Measurements from ENCODE around the gene PYDC2.

The PYDC2 gene

DNA sequence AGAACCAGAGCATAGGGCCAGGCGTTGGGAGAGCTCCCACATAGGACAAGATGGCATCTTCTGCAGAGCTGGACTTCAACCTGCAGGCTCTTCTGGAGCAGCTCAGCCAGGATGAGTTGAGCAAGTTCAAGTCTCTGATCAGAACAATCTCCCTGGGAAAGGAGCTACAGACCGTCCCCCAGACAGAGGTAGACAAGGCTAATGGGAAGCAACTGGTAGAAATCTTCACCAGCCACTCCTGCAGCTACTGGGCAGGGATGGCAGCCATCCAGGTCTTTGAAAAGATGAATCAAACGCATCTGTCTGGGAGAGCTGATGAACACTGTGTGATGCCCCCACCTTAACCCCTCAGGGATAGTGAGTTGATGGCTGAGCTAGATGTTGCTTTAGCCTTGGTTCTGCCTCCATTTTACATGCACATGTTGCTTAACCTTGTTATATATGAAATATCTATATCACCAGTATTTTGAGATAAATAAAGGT, at the start of gene PYDC2:
PYDC2 (plus strand) TSS at position 51 of the 483 bp plus-strand sequence; CDS start at position 51, 0 bp downstream.
- no peak for DNase-seq (ENCODE audit: low spot score)

DNA sequence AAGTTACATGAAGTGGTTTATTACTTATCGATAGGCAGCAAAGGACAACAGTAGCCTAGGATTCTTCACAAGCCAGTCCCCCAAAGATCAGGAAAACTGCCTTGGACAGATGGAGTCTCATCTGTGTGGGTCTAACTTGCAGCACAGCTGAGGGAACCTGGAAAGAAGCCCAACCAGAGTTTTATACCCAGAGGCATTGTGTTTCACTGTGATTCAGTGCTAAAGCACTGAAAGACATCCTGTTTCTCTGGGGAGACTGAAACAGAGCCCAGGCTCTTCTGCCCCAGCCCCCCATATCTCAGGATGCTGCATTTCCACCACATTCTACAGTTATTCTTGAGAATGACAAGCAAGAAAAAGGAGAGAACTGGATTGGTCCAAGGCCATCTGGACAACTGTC, 48.2 kb upstream of the PYDC2 start:
- DNase-seq (ENCODE audit: low spot score) = no peak

DNA sequence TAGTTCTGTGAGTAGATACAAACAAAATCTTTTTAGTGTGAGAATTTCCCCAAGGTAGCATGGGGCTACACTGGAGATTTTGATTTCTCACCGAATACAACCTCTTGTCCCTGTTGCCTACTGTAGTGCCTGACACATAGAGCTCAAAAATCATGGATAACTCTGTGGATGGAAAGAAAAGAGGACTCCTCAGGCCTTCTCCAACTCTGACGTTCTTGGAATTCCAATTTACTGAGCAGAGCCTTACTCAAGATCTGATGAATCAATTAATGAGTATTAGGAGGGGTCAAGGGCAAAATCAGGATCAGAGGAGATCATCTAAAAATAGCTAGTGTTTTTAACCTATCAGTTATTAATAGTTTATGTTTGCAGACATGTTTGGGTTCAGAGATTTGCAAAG, 46.7 kb upstream of the PYDC2 start:
- DNase-seq (ENCODE audit: low spot score) = no peak

DNA sequence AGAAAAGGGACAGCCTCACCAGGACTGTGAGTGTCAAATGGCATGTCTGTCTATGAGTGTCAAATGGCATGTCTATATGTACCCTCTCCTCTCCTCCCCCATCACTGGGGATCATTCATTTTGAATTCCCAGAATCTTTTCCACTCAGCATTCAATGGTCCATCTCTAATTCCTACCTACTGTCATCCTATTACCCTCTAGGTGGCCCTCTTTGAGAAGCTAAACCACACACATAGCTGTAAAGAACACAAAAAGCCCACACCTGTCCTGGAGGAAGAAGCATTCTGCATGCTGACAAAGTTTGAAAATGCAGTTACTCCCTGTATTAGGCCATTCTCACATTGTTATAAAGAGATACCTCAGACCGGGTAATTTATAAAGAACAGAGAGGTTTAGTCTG, 46.2 kb upstream of the PYDC2 start:
- DNase-seq (ENCODE audit: low spot score) = no peak

DNA sequence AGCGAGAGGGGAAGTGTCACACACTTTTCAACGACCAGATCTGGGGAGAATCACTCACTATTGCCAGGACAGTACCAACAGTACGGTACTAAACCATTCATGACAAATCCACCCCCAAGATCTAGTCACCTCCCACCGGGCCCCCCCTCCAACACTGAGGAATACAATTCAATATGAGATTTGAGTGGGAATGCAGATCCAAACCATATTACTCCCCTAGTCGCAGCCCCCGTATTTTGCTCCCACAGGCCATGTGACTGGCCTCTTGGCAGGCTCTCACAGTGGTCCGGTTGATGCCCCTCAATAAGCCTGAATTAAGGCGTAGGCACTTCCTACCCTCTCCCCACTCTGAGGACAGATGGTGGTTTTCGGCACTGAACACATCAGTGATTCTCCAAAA, 45.4 kb upstream of the PYDC2 start:
- DNase-seq (ENCODE audit: low spot score) = no peak

DNA sequence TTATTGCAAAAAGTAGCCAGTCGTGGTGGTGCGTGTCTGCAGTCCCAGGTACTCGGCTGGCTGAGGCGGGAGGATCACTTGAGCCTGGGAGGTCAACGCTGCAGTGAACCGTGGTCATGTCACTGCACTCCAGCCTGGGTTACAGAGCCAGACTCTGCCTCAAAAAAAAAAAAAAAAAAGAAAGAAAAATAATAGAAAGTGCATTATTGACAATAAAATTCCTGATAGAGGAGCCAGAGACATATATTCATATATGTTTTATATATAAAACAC, 43.6 kb upstream of the PYDC2 start:
- no peak for DNase-seq (ENCODE audit: low spot score)

DNA sequence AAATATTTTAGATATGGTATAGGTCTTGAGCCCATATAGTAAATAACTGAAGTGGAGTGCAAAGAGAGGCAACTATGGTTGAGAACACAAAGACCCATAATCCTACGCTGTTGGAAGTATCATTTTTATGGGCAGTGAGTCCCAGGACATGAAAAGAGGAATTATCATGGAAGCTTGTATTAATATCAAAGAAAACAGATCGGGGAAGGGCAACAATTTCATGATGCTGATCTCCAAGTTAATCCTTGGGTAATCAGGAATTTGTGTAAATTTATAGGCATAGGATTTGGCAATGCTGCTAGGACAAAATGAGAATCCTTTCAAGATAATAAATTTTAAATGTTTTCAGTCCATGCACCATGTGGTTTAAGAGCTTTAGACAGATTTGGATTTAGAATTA, 40.2 kb upstream of the PYDC2 start:
- no peak for DNase-seq (ENCODE audit: low spot score)

DNA sequence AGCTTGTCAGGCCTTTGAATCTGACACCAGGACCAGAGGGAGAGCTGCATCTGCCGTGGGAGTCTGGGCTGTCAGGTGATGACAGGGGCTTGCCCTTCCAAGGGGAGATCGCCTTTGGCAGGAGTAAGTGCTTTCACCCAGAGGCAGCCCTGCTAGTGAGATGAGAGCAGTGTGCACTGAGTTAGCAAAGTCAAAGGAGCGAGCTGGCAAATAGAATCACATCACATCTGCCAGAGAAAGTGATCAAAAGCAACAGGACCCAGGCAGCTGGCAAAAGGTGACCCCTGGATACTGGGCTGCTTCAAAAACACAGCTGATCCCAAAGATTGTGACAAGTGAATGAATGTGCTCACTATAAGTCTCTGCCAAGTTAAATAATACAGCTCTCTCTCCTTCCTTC, 36.1 kb upstream of the PYDC2 start:
- no peak for DNase-seq (ENCODE audit: low spot score)

DNA sequence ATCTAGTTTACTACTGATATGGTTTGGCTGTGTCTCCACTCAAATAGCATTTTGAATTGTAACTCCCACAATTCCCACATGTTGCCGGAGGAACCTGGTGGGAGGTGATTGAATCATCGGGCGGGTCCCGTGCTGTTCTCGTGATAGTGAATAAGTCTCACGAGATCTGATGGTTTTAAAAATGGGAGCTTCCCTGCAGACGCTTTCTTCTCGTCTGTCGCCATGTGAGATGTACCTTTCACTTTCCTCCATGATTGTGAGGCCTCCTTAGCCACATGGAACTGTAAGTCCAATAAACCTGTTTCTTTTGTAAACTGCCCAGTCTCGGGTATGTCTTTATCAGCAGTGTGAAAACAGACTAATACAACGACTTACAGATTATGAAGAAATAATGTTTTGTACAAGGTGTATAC, 35.6 kb upstream of the PYDC2 start:
- DNase-seq (ENCODE audit: low spot score) = no peak

DNA sequence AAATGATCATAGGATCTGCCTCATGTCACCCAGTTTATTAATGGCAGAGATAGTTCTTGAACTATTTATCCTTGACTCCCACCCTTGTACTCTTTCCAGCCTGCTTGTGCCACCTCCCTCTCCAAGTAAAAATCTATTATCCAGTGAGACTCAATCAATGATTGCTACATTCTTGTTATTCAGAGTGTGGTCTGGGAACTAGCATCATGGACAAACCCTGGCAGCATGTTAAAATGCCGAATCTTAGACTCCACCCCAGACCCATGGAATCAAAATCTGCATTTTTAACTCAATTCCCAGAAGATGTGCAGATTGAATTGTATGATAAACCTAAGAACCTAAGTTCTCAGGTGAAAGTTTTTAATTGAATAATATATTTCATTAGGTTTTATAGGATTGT, 34.7 kb upstream of the PYDC2 start:
- DNase-seq (ENCODE audit: low spot score) = no peak

DNA sequence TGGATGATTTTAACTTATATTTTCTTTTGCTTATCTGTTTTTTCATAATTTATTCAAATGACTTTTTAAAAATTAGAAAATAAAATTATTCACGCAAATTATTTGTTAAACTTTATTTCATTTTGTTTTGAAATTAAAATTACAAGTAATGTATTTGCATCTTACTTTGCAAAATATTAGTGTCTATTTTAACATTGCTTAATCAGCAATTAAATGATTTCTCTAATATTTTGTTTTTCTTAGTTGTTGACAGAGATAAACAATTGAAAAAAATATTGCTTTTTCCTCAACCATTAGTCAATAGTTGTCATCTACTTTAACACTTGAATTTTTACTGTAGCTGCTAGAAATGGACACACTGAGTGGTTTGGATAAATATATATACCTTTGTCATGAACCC, 32.8 kb upstream of the PYDC2 start:
- DNase-seq (ENCODE audit: low spot score) = no peak

DNA sequence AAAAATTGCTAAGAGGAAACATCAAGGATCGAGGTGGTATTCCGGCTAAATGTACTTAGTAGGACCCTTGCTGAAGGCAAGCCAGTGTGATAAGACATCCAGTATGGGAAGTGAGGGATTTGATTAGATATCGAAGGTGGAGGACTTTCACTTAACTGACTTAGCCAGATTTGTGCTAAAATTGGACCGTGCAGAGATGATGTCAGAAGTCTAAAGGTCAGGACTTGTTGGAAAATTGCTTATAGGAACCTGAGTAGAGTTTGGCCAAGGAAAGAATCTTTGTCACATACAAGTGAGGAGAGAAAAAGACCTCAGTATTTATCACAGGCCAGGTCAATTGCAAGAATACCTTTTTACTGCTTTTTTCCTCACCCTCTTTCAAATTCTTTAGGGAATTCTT, 30.9 kb upstream of the PYDC2 start:
- no peak for DNase-seq (ENCODE audit: low spot score)

DNA sequence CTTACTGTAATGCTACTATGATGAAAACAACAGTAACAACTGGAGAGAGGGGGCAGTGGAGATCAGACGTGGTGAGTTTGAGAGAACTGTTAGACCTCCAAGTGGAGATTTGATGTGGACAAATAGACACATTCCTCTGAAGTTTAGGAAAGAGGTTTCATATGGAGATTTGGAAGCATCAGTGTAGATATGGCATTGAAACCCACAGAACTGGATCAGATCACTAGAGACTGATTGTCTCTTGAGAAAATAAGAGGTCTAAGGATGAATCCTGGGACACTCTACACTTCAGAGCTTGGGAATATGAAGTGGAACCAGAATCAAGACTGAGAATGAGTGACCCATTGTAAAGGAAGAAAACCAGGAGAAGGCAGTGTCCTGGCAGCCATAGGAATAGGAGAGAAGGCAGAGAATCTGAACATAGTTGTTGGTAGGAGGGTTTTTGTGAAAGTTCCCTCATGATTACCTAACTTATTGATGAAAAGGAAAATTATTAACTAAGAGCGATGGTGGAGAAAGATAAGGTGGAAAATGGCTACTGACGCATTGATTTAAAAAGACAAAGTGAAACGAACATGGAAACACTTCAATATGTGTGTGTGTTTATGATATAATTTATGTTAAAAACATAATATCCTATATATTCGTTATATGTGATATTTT, 29.7 kb upstream of the PYDC2 start:
- no peak for DNase-seq (ENCODE audit: low spot score)

DNA sequence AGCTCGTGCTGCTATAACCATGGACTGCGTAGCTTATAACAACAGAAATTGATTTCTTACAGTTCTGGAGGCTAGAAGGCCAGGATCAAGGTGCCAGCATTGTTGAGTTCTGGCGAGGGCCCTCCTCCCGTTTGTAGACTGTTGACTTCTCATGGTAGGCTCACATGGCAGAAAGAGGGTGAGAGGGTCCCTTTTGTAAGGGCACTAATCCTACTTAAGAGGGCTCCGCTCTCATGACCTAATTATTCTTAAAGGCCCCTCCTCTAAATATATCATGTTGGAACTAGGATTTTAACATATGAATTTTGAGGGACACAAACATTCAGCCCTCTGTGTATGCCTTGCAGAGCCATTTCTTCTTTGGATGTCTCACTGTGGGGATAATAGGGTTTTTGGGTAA, 28.8 kb upstream of the PYDC2 start:
- DNase-seq (ENCODE audit: low spot score) = no peak

DNA sequence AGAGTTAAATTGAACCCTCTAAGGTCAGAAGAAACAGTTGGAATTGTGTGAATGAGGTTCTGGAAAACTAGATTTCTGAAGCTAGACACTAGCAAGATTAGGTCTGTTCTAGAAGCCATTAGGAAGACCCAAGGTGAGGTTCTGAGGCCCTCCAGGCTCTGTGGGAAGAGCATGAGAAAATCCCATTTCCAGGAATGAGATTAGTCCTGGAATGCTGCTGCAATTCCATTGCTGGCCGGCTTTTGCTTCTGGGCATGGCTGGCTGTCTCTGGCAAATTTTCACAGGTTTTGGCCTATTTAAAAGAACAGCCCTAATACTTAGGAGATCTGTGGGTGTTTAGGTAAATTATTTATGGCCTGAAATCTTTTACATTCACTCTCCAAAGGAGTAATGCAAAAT, 26.9 kb upstream of the PYDC2 start:
- DNase-seq (ENCODE audit: low spot score) = no peak

DNA sequence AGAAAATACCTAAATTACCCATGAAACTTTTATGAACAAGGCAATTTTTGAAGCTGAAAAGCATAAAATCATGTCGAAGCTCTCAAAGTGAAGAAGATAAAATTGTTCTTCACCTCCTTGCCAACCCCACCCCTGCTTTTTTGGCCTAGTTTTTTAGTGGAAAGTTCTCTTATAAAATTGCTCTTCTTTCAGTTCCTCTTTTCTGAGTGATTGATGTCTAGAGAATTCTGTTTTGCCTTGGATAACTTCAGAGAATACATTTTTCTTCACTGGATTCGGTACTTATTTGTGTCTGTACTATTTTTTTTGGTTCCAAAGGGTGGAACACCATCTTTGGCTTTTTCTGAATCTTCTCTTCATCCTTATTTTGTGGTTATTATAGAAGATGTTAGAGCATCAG, 25.0 kb upstream of the PYDC2 start:
- DNase-seq (ENCODE audit: low spot score) = no peak

DNA sequence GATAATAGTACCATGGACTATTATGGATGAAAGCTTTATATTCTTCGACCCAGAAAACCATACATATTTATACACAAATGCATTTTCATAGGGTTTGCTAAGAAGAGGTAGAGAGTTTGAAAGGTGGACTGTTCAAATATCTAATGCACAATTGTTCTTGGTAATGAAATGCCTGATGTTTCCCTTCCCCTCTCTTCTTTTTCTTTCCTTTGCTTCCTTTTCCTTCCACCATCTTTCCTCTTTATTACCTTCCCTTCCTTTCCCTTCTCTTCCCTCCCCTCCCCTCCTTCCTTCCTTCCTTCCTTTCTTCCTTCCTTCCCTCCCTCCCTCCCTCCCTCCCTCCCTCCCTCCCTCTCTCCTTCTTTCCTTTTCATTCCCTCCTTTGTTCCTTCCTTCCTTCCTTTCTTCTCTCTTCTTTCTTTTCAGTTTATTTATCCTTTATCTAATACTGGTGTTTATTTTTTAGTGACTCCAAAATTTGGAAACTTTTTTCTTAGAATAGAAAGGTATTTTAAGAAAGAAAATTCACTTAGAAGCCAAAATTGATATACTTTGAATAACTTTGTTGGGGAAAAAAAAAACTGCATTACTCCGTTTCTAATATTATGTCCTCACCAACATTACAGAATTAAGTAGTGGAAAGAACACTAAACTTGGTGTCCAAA, 22.7 kb upstream of the PYDC2 start:
- DNase-seq (ENCODE audit: low spot score) = no peak

DNA sequence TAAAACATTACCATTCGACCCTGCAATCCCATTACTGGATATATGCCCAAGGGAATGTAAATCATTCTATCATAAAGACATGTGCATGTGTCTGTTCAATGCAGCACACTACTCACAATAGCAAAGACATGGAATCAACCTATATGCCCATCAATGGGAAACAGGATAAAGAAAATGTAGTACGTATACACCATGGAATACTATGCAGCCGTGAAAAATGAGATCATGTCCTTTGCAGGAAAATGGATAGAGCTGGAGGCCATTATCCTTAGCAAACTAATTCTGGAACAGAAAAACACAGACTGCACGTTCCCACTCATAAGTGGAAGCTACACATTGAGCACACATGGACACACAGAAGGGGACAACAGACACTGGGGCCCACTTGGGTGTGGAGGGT, 20.4 kb upstream of the PYDC2 start:
- DNase-seq (ENCODE audit: low spot score) = no peak

DNA sequence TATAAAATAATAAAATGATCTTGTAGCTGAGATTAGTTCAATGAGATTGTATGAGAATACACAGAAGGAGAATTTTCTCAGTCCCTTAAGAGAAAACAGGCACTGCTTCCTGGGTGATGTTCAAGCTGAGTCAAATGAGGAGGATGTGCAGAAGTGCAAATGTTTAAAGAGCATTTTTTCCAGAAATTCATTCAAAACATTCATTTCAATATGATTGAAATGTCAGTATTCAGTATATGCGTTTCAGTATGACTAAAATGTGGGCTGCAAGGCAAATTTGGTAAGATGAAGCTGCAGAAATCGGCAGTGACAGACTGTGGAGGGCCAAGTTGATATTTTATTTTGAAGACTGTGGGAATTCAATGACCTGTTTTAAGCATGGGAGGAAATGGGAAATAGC, 19.3 kb upstream of the PYDC2 start:
- DNase-seq (ENCODE audit: low spot score) = no peak

DNA sequence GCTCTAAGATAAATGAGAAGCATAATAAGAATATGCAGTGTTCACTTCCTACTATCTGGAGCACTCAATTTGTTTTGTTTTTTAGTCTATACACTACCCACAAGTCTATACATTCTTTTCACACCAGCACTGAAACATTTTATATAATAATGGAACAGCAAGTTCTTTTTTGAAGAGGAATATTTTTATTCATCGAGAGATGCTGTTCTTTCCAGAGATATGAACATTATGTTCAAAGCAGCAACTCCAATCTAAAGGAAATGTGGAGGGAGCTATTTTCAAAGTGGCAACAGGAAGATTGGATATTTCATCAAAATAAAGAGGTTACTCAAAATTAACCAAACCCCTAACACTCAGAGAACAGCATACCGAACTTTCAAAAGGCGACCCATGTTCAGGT, 16.4 kb upstream of the PYDC2 start:
- DNase-seq (ENCODE audit: low spot score) = no peak

DNA sequence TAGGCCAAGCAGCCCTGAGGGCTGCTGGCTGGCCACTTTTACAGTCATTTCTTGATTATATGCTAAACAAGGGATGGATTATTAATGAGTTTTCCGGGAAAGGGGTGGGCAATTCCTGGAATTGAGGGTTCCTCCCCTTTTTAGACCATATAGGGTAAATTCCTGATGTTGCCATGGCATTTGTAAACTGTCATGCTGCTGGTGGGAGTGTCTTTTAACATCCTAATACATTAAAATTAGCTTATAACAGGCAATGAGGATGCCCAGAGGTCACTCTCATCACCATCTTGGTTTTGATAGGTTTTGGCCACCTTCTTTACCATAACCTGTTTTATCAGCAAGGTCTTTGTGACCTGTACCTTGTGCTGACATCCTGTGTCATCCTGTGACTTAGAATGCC, 11.7 kb upstream of the PYDC2 start:
- no peak for DNase-seq (ENCODE audit: low spot score)

DNA sequence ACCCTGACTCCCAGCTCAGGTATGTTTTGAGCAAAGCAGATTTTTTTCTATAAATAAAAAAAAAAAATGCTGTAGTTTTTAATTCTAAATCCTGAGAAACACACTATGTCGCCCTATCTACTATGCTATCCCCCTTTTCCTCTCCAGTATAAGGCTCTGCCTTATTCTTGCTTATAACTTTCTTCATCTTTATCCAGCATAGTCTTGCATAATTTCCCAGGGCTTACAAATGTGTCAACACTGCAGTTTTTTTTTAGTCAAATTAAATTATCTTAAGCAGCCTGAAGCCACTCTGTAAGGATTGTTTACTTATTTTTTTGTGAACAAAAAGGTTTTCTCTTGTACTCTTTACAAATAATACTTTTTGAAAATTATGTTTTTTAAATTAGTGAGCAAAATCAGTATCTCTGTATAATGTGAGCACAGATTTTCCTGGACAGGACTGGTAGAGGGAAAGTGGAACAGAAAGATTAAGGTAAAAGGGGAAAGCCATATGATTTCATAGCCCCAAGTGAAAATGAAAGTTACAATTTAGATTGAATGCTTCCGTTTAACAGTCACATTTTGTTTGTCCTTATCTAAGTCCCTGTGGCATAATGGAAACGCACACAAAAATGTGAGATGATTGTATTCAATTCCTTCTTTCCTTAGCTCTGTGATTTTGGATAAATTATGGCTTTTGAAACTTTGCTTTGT, 5.6 kb upstream of the PYDC2 start:
- DNase-seq (ENCODE audit: low spot score) = no peak

DNA sequence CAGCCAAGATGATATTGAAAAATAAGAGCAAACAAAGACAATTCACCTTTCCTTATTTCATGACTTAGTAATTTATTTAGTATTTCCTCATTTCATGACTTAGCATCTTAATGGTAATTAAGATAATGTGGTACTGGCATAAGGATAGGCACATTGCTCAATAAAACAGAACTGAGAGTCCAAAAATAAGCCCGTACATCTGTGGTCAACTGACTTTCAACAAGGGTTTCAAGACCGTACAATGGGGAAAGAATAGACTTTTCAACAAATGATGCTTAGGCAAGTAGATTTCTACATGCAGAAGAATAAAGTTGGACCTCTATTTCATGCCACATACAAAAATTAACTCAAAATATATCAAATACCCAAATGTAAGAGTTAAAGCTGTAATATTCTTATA, 603 bp upstream of the PYDC2 start:
- no peak for DNase-seq (ENCODE audit: low spot score)

DNA sequence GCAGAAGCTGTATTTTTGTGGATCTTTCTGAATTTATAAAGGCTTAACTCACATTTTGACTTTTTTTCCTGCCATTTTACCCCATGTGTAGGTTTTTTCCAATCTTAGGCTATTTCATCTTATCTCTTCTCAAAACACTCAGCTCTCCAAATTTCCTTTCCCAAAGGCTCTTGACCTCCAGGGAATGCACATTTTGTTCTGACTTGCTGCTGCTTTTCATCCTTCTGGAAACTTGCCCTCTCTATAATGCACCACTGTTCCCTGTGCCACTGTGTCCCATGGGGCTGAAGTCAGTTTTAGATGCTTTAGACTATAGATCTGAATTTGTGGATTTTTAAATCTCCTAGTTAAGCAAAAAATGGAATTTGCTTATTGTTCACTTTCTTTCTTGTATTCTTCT, 9.1 kb downstream of the PYDC2 start:
- no peak for DNase-seq (ENCODE audit: low spot score)
